HG02943 (cell line): ENCODE results near the gene KRTAP22-1.

Experiments
- ATAC-seq: cut with Tn5 transposase; IDR thresholded peaks from one replicate; pipeline ENCODE4 v1.9.1; 2021; ENCODE audit warnings: mild to moderate bottlenecking, low read depth, moderate library complexity; ENCODE audit not compliant: unreplicated experiment

The KRTAP22-1 gene

DNA sequence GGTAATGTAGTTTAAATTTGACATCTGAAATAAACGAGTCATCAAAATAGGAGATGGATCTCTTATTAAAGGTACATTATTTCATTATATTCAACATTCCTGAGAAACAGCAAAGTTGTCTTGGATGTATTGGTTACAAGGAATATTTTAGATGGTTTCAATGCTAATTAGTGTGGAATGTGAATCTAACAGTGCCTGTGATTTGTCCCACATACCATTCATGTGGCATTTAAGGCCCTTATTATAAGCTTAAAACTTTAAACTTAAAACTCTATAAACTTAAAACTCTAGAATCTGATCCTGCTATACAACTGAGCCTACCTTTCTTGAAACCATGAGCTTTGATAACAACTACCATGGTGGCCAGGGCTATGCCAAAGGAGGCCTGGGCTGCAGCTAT is at the start of gene KRTAP22-1:
Gene KRTAP22-1 (plus strand): TSS at position 301 of the 400 bp plus-strand sequence.
- no peak for ATAC-seq

GRCh38 chr21:30552782-30553181 is 48.1 kb upstream of the KRTAP22-1 start:
- ATAC-seq, result no peak

DNA sequence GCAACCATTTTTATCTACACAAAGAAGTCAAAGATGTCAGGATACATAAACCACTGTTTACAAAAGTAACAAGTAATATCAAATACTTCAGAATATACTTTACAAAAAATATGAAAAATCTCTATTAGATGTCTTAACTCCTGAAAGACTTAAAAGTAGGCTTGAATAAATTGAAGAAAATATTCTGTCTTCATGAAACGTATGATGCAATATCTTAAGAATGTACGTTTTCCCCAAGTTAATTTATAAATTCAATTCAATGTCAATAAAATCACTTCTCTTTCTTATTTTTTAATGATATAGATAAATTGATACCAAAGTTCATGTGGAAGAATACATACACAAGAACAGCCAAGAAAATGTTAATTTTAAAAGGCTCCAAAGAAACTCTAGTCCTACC is 45.8 kb upstream of the KRTAP22-1 start:
- no peak for ATAC-seq

- ATAC-seq, result no peak
Measured at GRCh38 chr21:30561264-30561895, 39.5 kb upstream of the KRTAP22-1 start, which contains the start of gene KRTAP19-7. KRTAP19-7 (minus strand) TSS chr21:30561314; CDS start chr21:30561289, 25 bp downstream.

DNA sequence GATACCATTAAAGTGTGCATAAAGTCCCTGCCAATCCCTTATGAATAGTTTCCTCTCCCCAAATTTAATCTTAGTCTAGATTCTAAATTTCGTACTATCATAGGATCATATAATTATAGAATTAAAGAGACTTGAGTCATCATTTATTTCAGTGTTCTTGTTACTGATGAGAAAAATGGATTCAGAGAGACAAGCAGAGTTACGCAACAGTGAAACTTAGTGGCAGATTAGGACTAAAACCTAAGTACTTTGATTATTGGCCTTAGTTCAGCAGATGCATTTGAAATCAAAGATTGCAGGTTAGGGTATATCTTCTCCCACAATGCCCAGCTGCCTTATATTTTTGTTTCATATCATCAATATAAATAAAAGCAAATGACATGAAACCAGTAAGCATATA is 38.9 kb upstream of the KRTAP22-1 start:
- ATAC-seq, result no peak

- no peak for ATAC-seq
Measured at GRCh38 chr21:30563072-30563471, 37.8 kb upstream of the KRTAP22-1 start.

- ATAC-seq, result no peak
Measured at GRCh38 chr21:30563630-30564029, 37.3 kb upstream of the KRTAP22-1 start.

DNA sequence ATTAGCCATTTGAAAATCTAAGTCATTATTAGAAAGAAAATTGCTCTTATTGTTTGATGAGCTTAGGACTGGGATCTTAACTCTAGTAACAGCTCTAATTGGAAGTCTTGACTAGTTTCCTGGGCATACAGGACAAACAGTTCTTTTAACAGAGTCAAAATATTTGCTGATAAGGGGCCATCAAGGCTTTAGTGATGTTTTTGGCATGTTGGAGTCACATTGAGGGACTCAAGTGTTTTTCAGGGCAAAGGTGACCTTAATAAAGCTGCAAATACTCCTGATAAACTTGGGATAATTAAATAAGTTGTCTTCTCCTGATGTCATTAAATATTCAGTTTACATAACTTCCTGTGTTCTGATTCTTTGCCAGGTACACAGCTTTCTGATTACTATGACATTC is 33.3 kb upstream of the KRTAP22-1 start:
- ATAC-seq, result no peak

- ATAC-seq, result no peak
Measured at GRCh38 chr21:30577766-30578165, 23.1 kb upstream of the KRTAP22-1 start.

DNA sequence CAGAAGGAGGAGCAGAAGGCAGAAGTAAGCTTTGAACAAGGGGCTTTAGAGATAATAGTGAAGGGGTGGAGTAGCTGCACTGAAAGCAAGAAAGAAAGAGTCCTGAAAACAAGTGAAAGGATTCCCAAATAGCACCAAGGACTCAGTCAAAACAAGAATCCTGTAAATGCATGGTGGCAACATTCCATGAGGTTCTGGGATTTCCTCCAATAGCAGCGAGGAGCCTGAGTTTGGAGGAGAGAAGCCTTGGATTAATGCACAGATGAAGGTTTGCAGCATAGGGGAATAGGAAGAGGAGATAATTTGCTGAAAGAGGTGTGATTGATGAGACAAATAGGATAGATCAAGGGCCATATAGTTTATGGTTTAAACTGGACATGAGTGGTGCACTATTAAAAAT is 21.5 kb upstream of the KRTAP22-1 start:
- ATAC-seq, result no peak

GRCh38 chr21:30580132-30580531 is 20.8 kb upstream of the KRTAP22-1 start:
- no peak for ATAC-seq

- ATAC-seq, result no peak
Measured at GRCh38 chr21:30582870-30583269, 18.0 kb upstream of the KRTAP22-1 start.

DNA sequence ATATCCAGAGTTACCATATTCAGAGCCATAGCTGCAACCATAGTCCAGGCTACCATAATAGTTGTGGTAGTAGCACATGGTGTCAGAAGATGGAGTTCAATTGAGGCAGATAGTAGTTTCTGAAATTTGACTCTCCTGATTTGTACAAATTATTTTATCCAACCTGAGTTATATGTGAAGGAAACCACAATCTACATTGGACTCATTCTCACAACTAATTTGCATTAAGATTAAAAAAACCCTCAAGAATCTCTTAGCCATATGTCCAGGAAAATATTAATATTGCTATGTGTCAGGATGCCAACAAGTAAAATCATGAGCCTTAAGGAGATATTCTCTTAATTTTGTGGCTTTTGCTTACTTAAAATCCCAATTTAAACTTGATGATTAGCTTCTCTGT is 10.6 kb upstream of the KRTAP22-1 start, which contains the start of gene KRTAP22-2:
Gene KRTAP22-2 (minus strand): TSS at position 101 of the 400 bp plus-strand sequence.
- no peak for ATAC-seq

DNA sequence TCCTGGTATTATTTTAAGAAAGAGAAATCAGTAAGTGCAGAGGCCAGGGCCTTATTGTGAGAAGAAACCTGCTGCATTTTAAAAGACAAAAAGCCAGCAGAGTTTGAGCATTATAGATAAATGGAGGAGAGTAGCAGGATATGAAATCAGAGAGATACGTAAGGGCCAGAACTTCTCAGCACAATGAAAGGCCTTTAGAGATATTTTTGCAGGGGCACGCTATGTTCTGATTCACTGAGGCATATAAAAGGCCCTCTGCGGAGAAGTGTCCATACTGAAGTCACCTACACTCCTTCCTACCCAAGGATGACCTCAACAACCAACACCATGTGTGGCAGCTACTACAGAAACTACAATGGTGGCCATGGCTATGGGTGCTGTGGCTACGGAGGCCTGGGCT is 8.7 kb upstream of the KRTAP22-1 start, which contains the start of gene KRTAP6-3:
Gene KRTAP6-3 (plus strand): TSS at position 301 of the 400 bp plus-strand sequence. CDS start 6 bp downstream, at position 307.
- ATAC-seq, result no peak

GRCh38 chr21:30598802-30599201 is 2.1 kb upstream of the KRTAP22-1 start, which contains the start of gene KRTAP6-2:
KRTAP6-2 (minus strand) TSS chr21:30598902; CDS start chr21:30598874, 28 bp downstream.
- ATAC-seq, result no peak

DNA sequence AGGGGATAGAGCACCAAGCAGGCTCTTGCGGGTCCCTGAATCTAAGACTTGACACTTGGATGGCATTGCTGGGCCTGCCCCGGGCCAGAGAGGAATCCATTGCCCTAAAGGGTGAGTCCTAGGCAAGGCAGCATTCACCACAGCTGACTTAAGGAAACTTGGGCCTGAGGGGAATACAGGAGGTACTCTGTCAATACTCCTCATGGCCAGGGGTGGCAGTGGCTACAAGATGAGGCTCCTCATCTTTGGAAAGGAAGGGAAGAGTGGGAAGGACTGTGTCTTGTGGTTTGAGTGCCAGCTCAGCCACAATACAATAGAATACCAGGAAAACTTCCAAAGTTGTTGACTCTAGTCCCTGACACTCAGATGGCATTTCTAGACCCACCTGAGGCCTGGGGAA is 5.1 kb downstream of the KRTAP22-1 start:
- ATAC-seq, result no peak

DNA sequence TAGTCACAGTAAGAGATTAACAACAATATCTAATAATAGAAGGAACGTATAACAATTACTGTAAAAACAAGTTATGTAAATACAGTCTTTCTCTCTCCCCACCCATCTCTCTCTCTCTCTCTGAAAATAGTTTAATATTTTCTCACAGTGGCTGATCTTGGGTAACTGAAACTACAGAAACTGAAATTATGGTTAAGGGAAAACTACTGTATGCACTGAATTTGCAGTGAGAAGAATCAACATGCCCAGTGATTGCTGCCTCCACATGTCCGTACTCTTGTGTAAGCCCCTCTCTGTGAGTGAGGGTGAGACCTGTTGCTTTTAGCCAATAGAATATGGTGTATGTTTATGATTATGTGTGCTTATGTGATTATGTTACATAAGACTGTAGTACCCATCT is 11.2 kb downstream of the KRTAP22-1 start:
- ATAC-seq, result no peak

GRCh38 chr21:30613836-30614235 is 12.9 kb downstream of the KRTAP22-1 start, which contains the start of gene KRTAP6-1:
KRTAP6-1 (minus strand) TSS chr21:30613930; CDS start chr21:30613904, 26 bp downstream.
- ATAC-seq, result no peak

DNA sequence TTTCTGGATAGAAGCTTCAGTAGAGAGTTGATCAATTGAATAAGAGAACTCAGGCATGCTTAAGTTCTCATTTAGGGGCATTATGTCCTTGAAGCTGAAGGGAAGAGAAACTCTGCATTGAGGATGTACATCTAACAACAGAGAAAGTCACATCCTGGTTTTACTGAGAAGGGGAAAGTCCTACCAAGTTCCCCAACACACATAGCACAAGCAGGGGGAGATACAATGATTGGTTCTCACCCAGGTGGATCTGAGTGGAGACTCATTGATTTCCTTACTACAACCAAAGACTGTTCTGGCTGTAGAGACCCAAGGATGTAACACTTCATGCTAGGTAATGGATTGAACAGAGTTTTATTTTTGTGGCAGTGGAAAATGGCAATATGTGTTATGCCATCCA is 14.3 kb downstream of the KRTAP22-1 start:
- no peak for ATAC-seq

- no peak for ATAC-seq
Measured at GRCh38 chr21:30616125-30616524, 15.2 kb downstream of the KRTAP22-1 start, which contains the start of gene KRTAP20-1. KRTAP20-1 (plus strand) TSS chr21:30616425; CDS start chr21:30616455, 30 bp downstream.

- no peak for ATAC-seq
Measured at GRCh38 chr21:30620080-30620479, 19.2 kb downstream of the KRTAP22-1 start.

DNA sequence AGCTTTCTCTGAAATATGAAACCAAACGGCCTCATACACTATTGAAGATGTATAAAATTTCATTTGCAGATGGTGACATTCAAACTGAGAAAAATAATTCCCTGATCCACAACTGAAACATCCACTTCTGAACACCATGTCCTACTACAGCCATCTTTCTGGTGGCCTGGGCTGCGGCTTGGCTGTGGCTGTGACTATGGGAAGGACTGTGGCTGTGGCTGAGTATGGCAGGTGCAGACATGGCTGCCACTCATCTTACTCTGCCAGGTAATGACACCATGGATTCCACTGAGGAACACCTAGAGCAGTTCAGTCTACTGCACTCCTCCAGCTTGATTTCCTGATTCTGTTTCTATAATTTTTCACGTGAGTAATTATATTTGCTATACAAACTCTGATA is 19.6 kb downstream of the KRTAP22-1 start, which contains the start of gene KRTAP20-4:
Gene KRTAP20-4 (plus strand): TSS at position 106 of the 400 bp plus-strand sequence.
- no peak for ATAC-seq
